SU-DHL-6 (cell line): ENCODE measurements around the gene MED31.

Experiments
- EZH2phosphoT487 ChIP-seq: fragments of 200-600 bp; sonication (generic), shearing (Covaris generic); conservative IDR thresholded peaks from 2 replicates; pipeline ENCODE4 v1.6.1; 2018; ENCODE audit warnings: mild to moderate bottlenecking, antibody characterized with exemption, low read length, moderate library complexity, mixed read lengths
- TF ChIP-seq, protein P1 (sequence below): fragments of 200-600 bp; sonication (generic); IDR thresholded peaks from one replicate; pipeline ENCODE4 v1.5.1; 2017; ENCODE audit warnings: antibody characterized with exemption, mild to moderate bottlenecking, low read length, moderate library complexity; ENCODE audit not compliant: insufficient read depth, poor library complexity, severe bottlenecking

DNA sequence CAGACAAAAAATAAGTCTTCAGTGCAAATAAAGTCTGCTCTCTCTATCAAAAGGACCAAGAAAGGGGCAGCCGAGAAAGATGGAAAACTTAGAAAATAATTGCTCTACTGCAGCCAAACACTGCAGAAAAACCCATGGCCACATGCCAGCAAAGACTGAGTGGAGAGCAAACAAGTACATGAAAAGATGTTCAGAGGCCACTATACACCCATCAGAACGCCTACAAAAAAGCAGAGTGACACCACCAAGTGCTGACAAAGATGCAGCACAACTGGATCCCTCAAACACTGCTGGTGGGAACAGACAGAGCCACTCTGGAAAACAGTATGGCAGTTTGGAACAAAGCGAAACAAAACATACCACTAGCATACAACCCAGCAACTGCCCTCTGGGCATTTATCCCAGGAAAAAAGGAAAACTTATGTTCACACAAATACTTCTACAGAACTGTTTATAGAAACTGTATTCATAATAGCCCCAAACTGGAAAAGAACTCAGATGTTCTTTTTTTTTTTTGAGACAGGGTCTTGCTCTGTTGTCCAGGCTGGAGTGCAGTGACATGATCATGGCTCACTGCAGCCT, 47.6 kb downstream of the MED31 start:
- TF ChIP-seq, protein P1, sequence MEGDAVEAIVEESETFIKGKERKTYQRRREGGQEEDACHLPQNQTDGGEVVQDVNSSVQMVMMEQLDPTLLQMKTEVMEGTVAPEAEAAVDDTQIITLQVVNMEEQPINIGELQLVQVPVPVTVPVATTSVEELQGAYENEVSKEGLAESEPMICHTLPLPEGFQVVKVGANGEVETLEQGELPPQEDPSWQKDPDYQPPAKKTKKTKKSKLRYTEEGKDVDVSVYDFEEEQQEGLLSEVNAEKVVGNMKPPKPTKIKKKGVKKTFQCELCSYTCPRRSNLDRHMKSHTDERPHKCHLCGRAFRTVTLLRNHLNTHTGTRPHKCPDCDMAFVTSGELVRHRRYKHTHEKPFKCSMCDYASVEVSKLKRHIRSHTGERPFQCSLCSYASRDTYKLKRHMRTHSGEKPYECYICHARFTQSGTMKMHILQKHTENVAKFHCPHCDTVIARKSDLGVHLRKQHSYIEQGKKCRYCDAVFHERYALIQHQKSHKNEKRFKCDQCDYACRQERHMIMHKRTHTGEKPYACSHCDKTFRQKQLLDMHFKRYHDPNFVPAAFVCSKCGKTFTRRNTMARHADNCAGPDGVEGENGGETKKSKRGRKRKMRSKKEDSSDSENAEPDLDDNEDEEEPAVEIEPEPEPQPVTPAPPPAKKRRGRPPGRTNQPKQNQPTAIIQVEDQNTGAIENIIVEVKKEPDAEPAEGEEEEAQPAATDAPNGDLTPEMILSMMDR: no peak
- TF ChIP-seq EZH2phosphoT487: no peak
